Raji (cell line): ENCODE measurements around the gene RAG1.

ENCODE experiments used
- POLR2A ChIP-seq: IDR thresholded peaks from 2 replicates; pipeline ENCODE4 v1.6.1; 2011; ENCODE audit warnings: low read depth, low read length, control low read depth; ENCODE audit not compliant: insufficient read depth

Gene RAG1

DNA sequence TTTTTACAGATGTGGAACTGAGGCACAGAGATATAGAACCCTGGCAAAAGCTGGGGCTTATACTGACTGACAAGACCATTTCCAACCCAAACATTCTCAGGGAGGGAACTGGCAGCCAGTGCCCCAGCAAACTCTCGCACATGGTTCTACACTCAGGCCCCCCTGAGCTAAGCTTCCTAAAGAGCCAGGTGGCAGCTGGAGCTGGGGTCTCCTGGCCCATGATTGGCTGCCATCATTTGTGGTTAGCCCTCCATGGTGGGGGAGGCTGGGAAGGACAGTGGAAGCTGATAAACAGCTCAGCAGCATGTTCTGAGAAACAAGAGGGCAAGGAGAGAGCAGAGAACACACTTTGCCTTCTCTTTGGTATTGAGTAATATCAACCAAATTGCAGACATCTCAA lies at the start of gene RAG1:
RAG1 (plus strand) TSS at position 314 of the 400 bp plus-strand sequence. CDS start 5,298 bp downstream, outside the sequence.
- TF ChIP-seq POLR2A, result no peak

DNA sequence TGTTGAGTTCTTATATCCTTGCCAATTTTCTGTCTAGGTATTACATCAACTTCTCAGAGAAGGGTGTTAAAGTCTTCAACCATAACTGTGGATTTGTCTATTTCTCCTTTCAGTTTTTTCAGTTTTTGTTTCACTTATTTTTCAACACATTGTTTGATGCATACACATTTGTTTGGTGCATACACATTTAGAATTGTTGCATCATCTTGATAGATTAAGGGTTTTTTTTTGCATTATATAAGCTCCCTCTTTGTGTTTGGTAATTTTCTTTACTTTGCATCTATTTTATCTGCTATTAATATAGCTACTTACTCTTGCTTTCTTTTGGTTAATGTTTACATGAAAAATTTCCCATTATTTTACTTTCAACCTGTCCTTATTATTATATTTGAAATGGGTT lies 37.0 kb upstream of the RAG1 start:
- TF ChIP-seq POLR2A, result no peak

DNA sequence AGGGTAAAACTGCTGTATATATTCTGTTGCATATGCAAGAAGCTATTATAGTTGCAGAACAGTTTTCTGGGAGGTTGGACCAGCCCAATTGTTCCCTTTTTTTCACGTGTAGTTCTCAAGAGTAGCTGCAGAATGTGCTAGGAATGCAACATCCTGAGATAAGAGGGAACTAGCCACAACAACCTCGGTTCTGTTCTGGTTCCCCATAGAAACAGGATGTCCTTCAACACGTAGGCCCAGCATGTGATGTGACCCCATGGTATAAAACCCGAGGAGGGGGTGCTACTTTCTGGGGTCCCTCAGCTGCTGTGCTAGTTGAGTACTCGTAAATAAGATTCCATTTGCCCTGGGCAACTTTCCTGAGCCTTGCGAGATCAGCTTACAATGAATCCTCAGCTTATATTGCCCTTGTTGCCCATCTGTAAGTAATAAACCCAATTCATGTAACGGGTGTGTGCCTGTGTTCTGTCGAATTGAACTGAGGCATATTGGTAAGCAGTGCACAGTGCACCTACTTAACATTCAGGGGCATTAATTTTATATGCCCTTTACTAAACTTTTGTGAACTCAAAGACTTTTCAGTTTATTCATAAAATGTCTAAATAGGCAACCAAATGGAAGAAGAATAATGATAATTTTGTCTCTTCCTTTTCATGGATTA lies 34.7 kb upstream of the RAG1 start:
- TF ChIP-seq POLR2A, result no peak

DNA sequence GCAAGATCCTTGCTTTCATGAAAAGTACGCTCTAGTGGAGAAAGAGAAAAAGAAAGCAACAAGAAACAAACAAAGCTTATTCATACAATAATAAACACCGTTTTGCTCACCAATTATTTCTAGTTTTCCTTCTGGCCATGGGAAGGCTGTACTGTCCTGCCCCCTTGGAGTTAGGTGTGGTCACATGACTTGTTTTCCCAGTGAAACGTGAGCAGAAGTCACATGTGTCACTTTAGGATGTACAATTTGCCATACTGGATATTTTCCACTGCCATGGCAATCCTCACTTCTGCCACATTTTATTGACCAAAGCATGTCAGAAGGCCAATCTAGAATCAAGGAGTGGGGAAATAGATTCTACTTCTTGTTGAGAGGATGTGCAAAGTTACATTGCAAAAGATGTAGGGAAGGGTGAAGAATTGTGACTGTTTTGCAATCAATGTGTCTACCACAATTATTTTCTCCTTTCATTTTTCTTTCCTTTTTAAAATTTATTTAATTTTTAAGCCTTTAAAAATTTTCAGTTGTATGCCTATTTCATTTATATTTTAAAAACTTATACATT lies 33.4 kb upstream of the RAG1 start:
- no peak for TF ChIP-seq POLR2A

DNA sequence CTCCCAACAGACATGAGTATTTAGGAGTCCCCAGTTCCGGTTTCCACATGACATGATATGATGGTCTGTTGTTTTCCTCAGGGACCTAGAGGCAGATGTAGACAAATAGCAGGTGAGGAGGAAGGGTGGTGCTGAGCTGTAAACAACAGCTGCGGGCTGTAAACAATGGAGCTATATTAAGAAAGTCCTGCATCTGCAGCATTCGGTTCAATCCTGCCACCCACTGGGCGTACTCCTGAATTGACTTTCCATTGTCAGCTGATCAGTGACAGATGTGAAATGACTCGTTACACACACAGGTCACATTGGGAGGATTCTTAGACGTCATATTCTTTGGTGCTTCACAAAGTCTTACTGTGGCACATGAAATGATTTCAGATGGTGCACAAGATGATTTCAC lies 26.8 kb upstream of the RAG1 start:
- no peak for TF ChIP-seq POLR2A

DNA sequence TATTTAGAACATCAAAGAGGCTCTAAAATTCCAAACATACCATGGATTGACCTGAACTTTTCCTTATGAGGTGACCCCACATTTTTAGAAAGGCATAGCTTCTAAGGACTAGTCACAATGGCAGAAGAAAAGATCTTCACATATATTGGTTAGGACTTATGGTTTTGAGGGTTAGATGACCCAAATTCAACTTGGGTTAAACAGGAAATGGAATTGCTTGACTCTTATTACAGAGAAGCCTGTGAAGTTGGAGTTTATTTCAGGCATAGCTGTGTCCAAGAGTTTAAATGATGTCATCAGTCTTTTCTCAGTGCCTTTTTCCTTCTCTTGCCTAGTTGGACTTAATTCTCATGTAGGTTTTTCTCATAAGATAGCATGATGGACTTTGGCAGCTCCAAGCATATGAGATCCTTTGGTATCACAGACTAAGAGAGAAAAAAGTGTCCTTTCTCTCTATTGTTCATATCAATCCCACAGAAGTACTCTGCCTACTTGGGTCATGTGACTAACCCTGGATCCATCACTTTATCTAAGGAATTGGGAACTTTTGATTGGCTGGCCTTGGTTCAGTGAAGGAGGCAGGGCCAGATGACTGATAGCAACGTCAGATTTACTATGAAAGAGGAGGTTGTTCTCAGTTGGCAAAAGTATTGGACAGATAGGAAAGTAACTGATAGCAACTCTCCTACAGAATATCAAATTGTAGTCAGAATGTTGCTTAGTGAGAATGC lies 17.3 kb upstream of the RAG1 start:
- TF ChIP-seq POLR2A, result no peak

DNA sequence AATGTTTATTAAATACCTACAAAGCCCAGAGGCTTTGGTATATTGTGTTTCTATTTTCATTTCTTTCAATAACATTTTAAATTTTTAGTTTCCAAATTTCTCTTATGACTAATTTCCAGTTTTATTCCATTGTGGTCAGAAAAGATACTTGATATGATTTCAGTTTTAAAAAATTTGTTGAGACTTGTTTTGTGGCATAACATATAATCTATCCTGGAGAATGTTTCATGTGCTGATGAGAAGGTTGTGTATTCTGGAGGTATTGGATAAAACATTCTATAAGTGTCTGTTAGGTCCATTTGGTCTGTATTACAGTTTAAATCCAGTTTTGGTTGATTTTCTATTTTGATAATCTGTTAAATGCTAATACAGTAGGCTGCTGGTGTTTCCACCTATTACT lies 9.8 kb upstream of the RAG1 start:
- TF ChIP-seq POLR2A, result no peak

DNA sequence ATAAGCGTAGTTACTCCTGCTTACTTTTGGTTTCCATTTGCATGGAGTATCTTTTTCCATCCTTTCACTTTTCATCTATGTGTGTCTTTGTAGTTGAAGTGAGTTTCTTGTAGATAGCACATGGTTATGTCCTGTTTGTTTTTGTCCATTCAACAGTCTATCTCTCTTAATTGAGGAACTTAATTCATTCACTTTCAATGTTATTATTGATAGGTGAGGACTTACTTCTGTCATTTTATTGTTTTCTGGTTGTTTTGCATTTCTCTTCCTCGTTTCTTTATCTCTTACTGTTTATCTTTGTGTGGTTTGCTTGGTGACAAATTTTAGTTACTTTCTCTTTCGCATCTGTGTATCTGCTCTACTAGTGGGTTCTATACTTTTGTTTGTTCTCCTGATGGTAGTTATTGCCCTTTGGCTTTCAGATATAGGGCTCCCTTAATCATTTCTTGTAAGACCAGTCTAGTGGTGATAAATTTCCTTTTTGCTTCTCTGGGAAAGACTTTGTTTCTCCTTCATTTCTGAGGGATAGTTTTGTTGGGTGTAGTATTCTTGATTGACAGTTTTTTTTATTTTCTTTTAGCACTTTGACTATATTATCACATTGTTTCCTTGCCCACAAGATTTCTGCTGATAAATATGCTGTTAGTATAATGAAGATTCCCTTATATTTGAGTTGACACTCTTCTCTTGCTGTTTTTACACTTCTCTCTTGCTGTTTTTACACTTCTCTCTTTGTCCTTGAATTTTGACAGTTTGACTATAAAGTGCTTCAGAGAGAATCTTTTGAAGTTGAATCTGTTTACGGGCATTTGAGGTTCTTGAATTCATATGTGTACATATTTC lies 9.0 kb upstream of the RAG1 start:
- no peak for TF ChIP-seq POLR2A

DNA sequence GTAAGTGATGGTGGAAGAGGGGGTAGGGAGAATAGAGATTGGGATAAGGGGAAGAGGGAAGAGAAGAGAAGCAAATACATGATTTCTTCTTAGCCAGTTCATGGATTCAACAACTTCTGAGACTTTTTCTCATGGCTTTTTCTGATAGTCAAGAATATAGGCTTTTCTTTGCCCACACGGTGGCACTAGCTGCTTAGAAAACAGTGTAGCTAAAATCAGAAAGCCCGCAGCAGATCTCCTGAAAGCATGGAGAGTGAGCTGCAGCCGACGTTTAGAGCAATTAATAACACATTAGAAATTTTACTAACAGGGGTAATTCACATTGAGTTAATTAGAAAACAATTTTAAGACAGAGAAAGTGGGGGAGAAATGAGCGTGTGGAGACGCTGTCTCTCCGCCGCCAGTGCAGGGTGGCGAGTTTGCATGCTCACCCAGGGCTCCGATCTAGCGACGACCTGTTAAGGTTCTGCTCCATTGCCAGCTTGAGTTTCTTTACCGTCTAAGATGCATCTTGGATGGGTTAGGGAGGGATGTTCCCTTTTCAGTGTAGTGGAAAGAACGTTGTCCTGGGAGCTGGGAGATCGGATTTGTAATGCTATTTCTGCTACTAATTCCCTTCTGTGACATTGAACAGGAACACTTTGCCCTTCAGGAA lies 3.3 kb upstream of the RAG1 start:
- no peak for TF ChIP-seq POLR2A

DNA sequence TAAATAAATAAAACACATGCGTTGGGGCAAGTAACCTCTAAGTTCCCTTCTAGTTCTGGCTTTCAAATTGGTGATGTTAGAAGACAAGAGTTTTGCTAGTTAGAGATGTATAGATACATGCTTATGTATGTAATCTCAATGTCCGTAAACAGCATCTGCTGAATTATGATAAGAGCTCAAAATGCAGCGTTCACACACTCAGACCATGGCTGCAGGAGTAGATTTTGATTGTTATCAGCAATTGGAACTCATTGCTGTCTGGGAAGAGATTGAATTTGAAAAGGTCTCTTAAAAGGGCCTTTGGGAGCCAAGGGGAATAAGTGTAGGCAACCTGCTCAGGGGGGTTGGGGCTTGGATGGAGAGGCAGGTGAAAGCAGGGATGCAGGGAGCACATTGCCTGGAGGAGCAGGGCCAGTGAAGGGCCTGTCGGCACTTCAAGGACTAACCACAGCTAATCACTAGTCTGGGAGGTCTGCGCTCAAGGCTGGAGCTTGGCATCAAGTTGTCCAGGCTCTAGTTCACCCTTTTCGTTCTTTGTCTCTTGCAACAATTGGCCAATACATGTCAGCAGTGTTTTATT lies 2.7 kb upstream of the RAG1 start:
- no peak for TF ChIP-seq POLR2A

DNA sequence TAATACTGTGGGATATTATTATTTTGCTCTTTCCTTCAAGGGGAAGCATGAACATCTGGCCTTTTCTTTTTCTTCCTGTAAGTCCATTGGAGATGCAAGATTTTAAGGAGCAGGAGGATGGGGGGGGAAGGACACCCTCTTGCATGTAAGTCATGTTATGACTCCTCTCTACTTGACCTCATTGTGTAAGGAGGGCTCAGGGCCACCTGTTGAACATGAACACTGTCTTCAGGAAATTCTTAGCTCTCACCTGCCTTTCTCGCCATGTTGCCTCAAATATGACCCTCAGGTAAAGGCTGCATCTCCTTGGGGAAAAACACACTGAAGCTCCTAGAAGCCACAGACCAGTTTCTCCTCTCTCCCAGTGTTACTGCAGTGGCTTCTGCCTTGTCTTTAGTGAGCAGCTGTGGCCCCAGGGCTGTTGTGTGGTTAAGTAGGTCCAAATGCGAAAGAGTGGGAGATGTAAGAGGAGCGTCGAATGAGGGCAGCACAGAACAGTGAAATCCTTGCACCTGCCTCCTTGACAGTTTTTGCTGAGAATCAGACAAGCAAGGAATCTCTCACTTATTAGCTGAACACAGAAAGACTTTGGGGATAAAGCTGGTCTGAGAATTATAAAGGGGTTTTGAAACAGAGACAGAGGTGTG lies 1.3 kb upstream of the RAG1 start:
- no peak for TF ChIP-seq POLR2A

DNA sequence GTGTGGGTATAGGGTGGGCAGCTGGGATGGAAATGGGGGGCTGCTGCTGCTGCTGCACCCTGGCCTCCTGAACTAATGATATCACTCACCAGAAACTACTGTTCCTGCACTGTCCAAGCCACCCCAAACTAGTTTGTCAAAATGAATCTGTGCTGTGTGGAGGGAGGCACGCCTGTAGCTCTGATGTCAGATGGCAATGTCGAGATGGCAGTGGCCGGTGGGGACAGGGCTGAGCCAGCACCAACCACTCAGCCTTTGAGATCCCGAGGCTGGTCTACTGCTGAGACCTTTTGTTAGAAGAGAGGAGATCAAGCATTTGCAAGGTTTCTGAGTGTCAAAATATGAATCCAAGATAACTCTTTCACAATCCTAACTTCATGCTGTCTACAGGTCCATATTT lies 1.3 kb downstream of the RAG1 start:
- TF ChIP-seq POLR2A, result no peak

DNA sequence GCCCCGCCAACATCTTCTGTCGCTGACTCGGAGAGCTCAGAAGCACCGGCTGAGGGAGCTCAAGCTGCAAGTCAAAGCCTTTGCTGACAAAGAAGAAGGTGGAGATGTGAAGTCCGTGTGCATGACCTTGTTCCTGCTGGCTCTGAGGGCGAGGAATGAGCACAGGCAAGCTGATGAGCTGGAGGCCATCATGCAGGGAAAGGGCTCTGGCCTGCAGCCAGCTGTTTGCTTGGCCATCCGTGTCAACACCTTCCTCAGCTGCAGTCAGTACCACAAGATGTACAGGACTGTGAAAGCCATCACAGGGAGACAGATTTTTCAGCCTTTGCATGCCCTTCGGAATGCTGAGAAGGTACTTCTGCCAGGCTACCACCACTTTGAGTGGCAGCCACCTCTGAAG lies 6.7 kb downstream of the RAG1 start:
- TF ChIP-seq POLR2A, result no peak

DNA sequence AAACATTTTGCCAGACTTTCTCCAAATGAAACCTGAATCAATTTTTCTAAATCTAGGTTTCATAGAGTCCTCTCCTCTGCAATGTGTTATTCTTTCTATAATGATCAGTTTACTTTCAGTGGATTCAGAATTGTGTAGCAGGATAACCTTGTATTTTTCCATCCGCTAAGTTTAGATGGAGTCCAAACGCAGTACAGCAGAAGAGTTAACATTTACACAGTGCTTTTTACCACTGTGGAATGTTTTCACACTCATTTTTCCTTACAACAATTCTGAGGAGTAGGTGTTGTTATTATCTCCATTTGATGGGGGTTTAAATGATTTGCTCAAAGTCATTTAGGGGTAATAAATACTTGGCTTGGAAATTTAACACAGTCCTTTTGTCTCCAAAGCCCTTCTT lies 9.6 kb downstream of the RAG1 start:
- no peak for TF ChIP-seq POLR2A
